H1 (cell line): Measurements from ENCODE around the gene RHOG. TPM values are rescaled to one million over a fixed set of nuclear protein-coding genes. Genes with fewer than 3 reads are reported as not detected.

Source experiments
- CTCF ChIA-PET: fragments of 300-600 bp; sonication (Branson Sonifier 250); formaldehyde crosslinking; loops from one replicate; lab custom pipeline; 2021; ENCODE audit not compliant: partially characterized antibody; lab: Charles Lee
- POLR2A ChIA-PET: fragments of 300-600 bp; sonication (Branson Sonifier 250); formaldehyde crosslinking; loops from one replicate; lab custom pipeline; 2021; ENCODE audit warnings: inconsistent platforms; ENCODE audit not compliant: partially characterized antibody; lab: Charles Lee
- DNase-seq, 2 experiments: peaks; one replicate each; pipeline versions ENCODE4 v3.0.0 to v3.0.0-alpha.2; 2010 to 2022; ENCODE audit warnings: low spot score in 2 of 2, low read depth in 1 of 2, mixed read lengths in 1 of 2
- FAIRE-seq: peaks from 2 replicates; lab custom pipeline; 2011; peaks lifted over from hg19 to GRCh38; lab: Jason Lieb, UNC
- H2AFZ ChIP-seq: 2 replicates; pipeline ENCODE4 v1.8.1; 2012; ENCODE audit warnings: low read length, inconsistent platforms
- H2AK5ac ChIP-seq: 2 replicates; pipeline ENCODE4 v1.6.1; 2013; ENCODE audit warnings: low read depth, low read length
- H2BK120ac ChIP-seq: replicated peaks from 2 replicates; pipeline ENCODE3; 2013; ENCODE audit warnings: low read depth, low read length, inconsistent platforms
- H2BK12ac ChIP-seq: 2 replicates; pipeline ENCODE4 v1.6.1; 2013; ENCODE audit warnings: low read depth, low read length
- H2BK15ac ChIP-seq: 2 replicates; pipeline ENCODE4 v1.6.1; 2013; ENCODE audit warnings: low read length
- H2BK20ac ChIP-seq: 2 replicates; pipeline ENCODE4 v1.6.1; 2013; ENCODE audit warnings: low read length
- H2BK5ac ChIP-seq: 2 replicates; pipeline ENCODE4 v1.6.1; 2013; ENCODE audit warnings: low read depth, low read length
- H3K14ac ChIP-seq: 2 replicates; pipeline ENCODE4 v1.6.1; 2013; ENCODE audit warnings: inconsistent platforms; ENCODE audit not compliant: insufficient read length
- H3K18ac ChIP-seq: 2 replicates; pipeline ENCODE4 v1.6.1; 2013; ENCODE audit warnings: low read length; ENCODE audit errors: extremely low read depth
- H3K23ac ChIP-seq: 2 replicates; pipeline ENCODE4 v1.6.1; 2013; ENCODE audit warnings: inconsistent platforms; ENCODE audit not compliant: insufficient read length
- H3K23me2 ChIP-seq: 2 replicates; pipeline ENCODE4 v1.6.1; 2013; ENCODE audit warnings: low read depth, low read length
- H3K27ac ChIP-seq: 2 replicates; pipeline ENCODE4 v1.6.1; 2011; ENCODE audit warnings: low read depth, low read length, inconsistent platforms
- H3K27me3 ChIP-seq, 4 experiments: replicated peaks in 1 of 4; 1 replicate in 1 of 4; 2 replicates in 3 of 4; pipeline versions ENCODE4 v1.6.1 to v1.8.1; 2011 to 2013; ENCODE audit warnings: low read length in 3 of 4, mild to moderate bottlenecking in 3 of 4, inconsistent platforms in 2 of 4, mixed read lengths in 2 of 4, moderate library complexity in 1 of 4; ENCODE audit not compliant: control insufficient read depth in 3 of 4, insufficient read depth in 3 of 4; ENCODE audit errors: extremely low read depth in 1 of 4
- H3K36me3 ChIP-seq, 4 experiments: 2 replicates each; pipeline versions ENCODE4 v1.6.1 to v1.8.1; 2011 to 2013; ENCODE audit warnings: mild to moderate bottlenecking in 4 of 4, low read length in 3 of 4, moderate library complexity in 2 of 4, control low read depth in 1 of 4, inconsistent platforms in 1 of 4; ENCODE audit not compliant: insufficient read depth in 4 of 4, control insufficient read depth in 2 of 4
- H3K4ac ChIP-seq: replicated peaks from 2 replicates; pipeline ENCODE3; 2013; ENCODE audit warnings: low read length, low read depth, mixed read lengths, inconsistent platforms; ENCODE audit not compliant: insufficient read length
- H3K4me1 ChIP-seq, 4 experiments: replicated peaks in 1 of 4; 1 replicate in 1 of 4; 2 replicates in 3 of 4; pipeline versions ENCODE4 v1.6.1 to v1.8.1; 2011 to 2013; ENCODE audit warnings: low read length in 3 of 4, inconsistent platforms in 2 of 4, mixed read lengths in 1 of 4; ENCODE audit not compliant: insufficient read depth in 4 of 4, control insufficient read depth in 3 of 4
- H3K4me2 ChIP-seq, 2 experiments: 2 replicates each; pipeline versions ENCODE4 v1.6.1 to v1.8.1; 2011 to 2013; ENCODE audit warnings: low read depth in 2 of 2, low read length in 2 of 2, control low read depth in 1 of 2, inconsistent platforms in 1 of 2, mild to moderate bottlenecking in 1 of 2; ENCODE audit not compliant: insufficient read depth in 1 of 2
- H3K4me3 ChIP-seq, 4 experiments: fragments of 200-600, 300-600 bp in 1 of 4; sonication (generic), shearing (Covaris generic), sonication (Bioruptor Twin) in 1 of 4; 2 replicates each; pipeline versions ENCODE4 v1.5.1 to v1.8.1; 2011 to 2016; ENCODE audit warnings: low read length in 4 of 4, low read depth in 3 of 4, control low read depth in 2 of 4, inconsistent platforms in 2 of 4, mild to moderate bottlenecking in 2 of 4, mixed read lengths in 1 of 4, moderate library complexity in 1 of 4; ENCODE audit not compliant: insufficient read depth in 2 of 4; ENCODE audit errors: extremely low read depth in 1 of 4
- H3K56ac ChIP-seq: replicated peaks from 2 replicates; pipeline ENCODE3; 2013; ENCODE audit warnings: low read depth, mild to moderate bottlenecking, mixed read lengths, low read length, inconsistent platforms; ENCODE audit not compliant: insufficient read length
- H3K79me1 ChIP-seq: 2 replicates; pipeline ENCODE4 v1.6.1; 2013; ENCODE audit warnings: low read depth, low read length, control low read depth
- H3K79me2 ChIP-seq, 2 experiments: 2 replicates each; pipeline versions ENCODE4 v1.6.1 to v1.8.1; 2012 to 2013; ENCODE audit warnings: low read length in 2 of 2, mild to moderate bottlenecking in 2 of 2, inconsistent platforms in 1 of 2; ENCODE audit not compliant: insufficient read depth in 2 of 2, control insufficient read depth in 1 of 2
- H3K9ac ChIP-seq, 4 experiments: replicated peaks in 1 of 4; 1 replicate in 1 of 4; 2 replicates in 3 of 4; pipeline versions ENCODE4 v1.6.1 to v1.8.1; 2011 to 2013; ENCODE audit warnings: low read depth in 3 of 4, low read length in 3 of 4, control low read depth in 2 of 4, mild to moderate bottlenecking in 2 of 4, moderate library complexity in 2 of 4, inconsistent platforms in 1 of 4; ENCODE audit errors: extremely low read depth in 1 of 4
- H3K9me3 ChIP-seq, 2 experiments: 2 replicates each; pipeline versions ENCODE4 v1.6.1 to v1.8.1; 2012 to 2013; ENCODE audit warnings: mild to moderate bottlenecking in 2 of 2, moderate library complexity in 2 of 2, control low read depth in 1 of 2, inconsistent platforms in 1 of 2, low read depth in 1 of 2, low read length in 1 of 2, mixed read lengths in 1 of 2; ENCODE audit not compliant: insufficient read depth in 2 of 2
- H4K20me1 ChIP-seq, 2 experiments: replicated peaks in 1 of 2; 2 replicates each; pipeline versions ENCODE3 to v1.8.1; 2011 to 2013; ENCODE audit warnings: inconsistent platforms in 2 of 2, low read length in 2 of 2, mild to moderate bottlenecking in 1 of 2; ENCODE audit not compliant: insufficient read depth in 2 of 2, control insufficient read depth in 1 of 2
- H4K5ac ChIP-seq: 2 replicates; pipeline ENCODE4 v1.6.1; 2013; ENCODE audit warnings: low read length, low read depth, mixed read lengths, inconsistent platforms; ENCODE audit not compliant: insufficient read length
- H4K8ac ChIP-seq: 2 replicates; pipeline ENCODE4 v1.8.0; 2013; ENCODE audit warnings: mild to moderate bottlenecking, moderate library complexity, low read length, inconsistent platforms; ENCODE audit not compliant: insufficient read depth; ENCODE audit errors: extremely low read depth
- H4K91ac ChIP-seq: replicated peaks from 2 replicates; pipeline ENCODE3; 2013; ENCODE audit warnings: low read length, mixed read lengths, inconsistent platforms; ENCODE audit not compliant: insufficient read length
- CEBPB ChIP-seq: IDR thresholded peaks from 2 replicates; pipeline ENCODE4 v1.6.1; 2012; ENCODE audit warnings: low read depth, low read length
- FOSL1 ChIP-seq: IDR thresholded peaks from 2 replicates; pipeline ENCODE4 v1.6.1; 2011; ENCODE audit warnings: mild to moderate bottlenecking, low read depth, low read length, moderate library complexity; ENCODE audit not compliant: insufficient read depth
- NANOG ChIP-seq: IDR thresholded peaks from 2 replicates; pipeline ENCODE4 v1.6.1; 2011; ENCODE audit warnings: low read length, low read depth, mild to moderate bottlenecking, inconsistent platforms; ENCODE audit not compliant: insufficient read depth, poor library complexity, severe bottlenecking
- RAD21 ChIP-seq, 2 experiments: IDR thresholded peaks in 1 of 2; conservative IDR thresholded peaks in 1 of 2; 2 replicates each; pipeline ENCODE4 v1.6.1; 2011; ENCODE audit warnings: low read depth in 2 of 2, low read length in 2 of 2, improper control_type of control experiment in 1 of 2, inconsistent platforms in 1 of 2, mild to moderate bottlenecking in 1 of 2, moderate library complexity in 1 of 2
- WGBS, 2 experiments: shearing (Covaris generic) in 1 of 2; methylation state at CpG; one replicate each; pipeline versions ENCODE4 v1.1.6 to v1.1.7; 2013 to 2015; ENCODE audit warnings: low lambda C conversion rate in 2 of 2, mixed read lengths in 2 of 2, inconsistent platforms in 1 of 2, low coverage in 1 of 2, missing lambda C conversion rate in 1 of 2; ENCODE audit not compliant: insufficient replicate concordance in 2 of 2, insufficient coverage in 1 of 2, insufficient read length in 1 of 2; ENCODE audit errors: extremely low coverage in 1 of 2, missing lambda C conversion rate in 1 of 2; 5-methylcytosine and 5-hydroxymethylcytosine counted together
- polyA plus RNA-seq, 7 experiments: library from polyadenylated mRNA; depleted of rRNA in 3 of 7; stranded (reverse) in 5 of 7; unstranded in 2 of 7; fragments of >200 nt in 5 of 7; fragments of 200-250 nt in 2 of 7; gene quantifications; 1 replicate in 5 of 7; 2 replicates in 1 of 7; 4 replicates in 1 of 7; pipeline versions ENCODE4 v1.2.1 to v1.2.3, GENCODE V29; 2011 to 2013; ENCODE audit warnings: missing spikeins in 2 of 7, mixed read lengths in 2 of 7
- total RNA-seq: library from RNA; stranded (reverse); fragmentation: NEBNext Ultra II Directional; extraction: Animal tissue kit (Norgen Biotek cat#: 25700); gene quantifications from 2 replicates; pipeline ENCODE4 v1.2.1, GENCODE V29; 2021
- TF ChIP-seq, protein P1 (sequence below), 3 experiments: IDR thresholded peaks; 1 replicate in 2 of 3; 2 replicates in 1 of 3; pipeline versions ENCODE4 v1.5.1 to v1.6.1; 2011; ENCODE audit warnings: low read length in 3 of 3, mild to moderate bottlenecking in 3 of 3, inconsistent platforms in 2 of 3, low read depth in 1 of 3, moderate library complexity in 1 of 3; ENCODE audit not compliant: insufficient read depth in 1 of 3; ENCODE audit errors: control extremely low read depth in 1 of 3

The RHOG gene
- total and polyA plus RNA-seq, 2 of the 8 experiments (the other 6 are each of a cell fraction or from before 2014, with no cell fraction given) = 28.3 to 69.6 TPM

DNA sequence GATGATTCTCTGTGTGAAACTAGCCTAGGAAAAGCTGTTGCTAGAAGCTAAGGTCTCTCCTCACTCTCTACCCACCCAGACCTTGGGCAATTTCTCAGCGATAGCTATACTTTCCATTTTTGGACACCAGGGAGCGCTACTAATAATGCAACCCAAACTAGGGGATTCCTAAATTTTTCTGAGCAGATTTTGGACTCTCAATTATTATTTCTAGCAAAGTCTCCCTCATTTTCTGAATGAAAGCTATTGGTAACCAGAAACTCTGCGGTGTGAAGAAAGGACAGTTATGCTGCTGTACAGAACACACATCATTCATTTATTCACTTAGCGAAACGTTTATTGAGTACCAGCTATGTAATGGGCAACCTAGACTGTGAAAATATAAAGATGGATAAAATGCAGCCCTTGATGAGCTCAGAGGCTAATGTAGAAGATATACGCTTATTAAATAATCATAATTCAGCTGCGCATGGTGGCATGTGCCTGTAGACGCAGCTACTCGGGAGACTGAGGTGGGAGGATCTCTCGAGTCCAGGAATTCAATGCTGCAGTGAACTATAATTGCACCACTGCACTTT lies 8.6 kb upstream of the RHOG start:
- Histone ChIP-seq H3K23ac (no peak overlapping the region), H3K4me1 (peaks cover 3 to 7% (median 5%) of the 10 kb centered on the region in 4 experiments; a peak in 6 of 7 replicates), H4K8ac (no peak overlapping the region), H3K9me3 (no peaks in the 10 kb centered on the region), H3K79me1 (no peaks in the 10 kb centered on the region), H2BK12ac (no peak overlapping the region), H2AK5ac (no peak overlapping the region), H3K9ac (no peak overlapping the region), H3K56ac (no peak overlapping the region), H4K91ac (no peak overlapping the region), H2BK20ac (no peak overlapping the region), H3K4ac (no peak overlapping the region), H2BK120ac (no peak overlapping the region), H4K20me1 (no peaks in the 10 kb centered on the region), H3K23me2 (no peaks in the 10 kb centered on the region), H3K4me3 (no peak overlapping the region), H2BK5ac (no peak overlapping the region), H4K5ac (no peak overlapping the region), H3K79me2 (no peaks in the 10 kb centered on the region), H3K18ac (no peak overlapping the region), H2AFZ (no peak overlapping the region), H3K14ac (no peak overlapping the region), H3K36me3 (no peaks in the 10 kb centered on the region), H3K27ac (no peak overlapping the region), H3K4me2 (no peak overlapping the region), H3K27me3 (no peaks in the 10 kb centered on the region), H2BK15ac (no peak overlapping the region)
- 72% methylated on average over 10 of the region's 10 CpGs; no CpG with 5 or more reads in 1 of the 2 experiments for WGBS, 2 experiments
- ChIA-PET POLR2A (interaction anchor here (0.8 to 1.5 kb wide), 3 partner anchors 33 to 225 kb away, joined by 3 to 4 read pairs (median 4); no protein-coding TSS in a partner anchor), CTCF (interaction anchor here (0.7 to 20.2 kb wide), 45 partner anchors 11 to 240 kb away, joined by 3 to 422 read pairs (median 5); partner anchors contain the start of genes PGAP2 and RHOG)
- no peak for TF ChIP-seq FOSL1
- no peak for TF ChIP-seq NANOG
- peak; percentile 44 to 54; a peak in 3 of 4 replicates for TF ChIP-seq RAD21 (IDR thresholded peaks at IDR 0.05 in 1 of 2, conservative IDR thresholded peaks at IDR 0.05 in 1 of 2; ENCODE audit: low read depth in 2 of 2, low read length in 2 of 2)
- TF ChIP-seq, protein P1, sequence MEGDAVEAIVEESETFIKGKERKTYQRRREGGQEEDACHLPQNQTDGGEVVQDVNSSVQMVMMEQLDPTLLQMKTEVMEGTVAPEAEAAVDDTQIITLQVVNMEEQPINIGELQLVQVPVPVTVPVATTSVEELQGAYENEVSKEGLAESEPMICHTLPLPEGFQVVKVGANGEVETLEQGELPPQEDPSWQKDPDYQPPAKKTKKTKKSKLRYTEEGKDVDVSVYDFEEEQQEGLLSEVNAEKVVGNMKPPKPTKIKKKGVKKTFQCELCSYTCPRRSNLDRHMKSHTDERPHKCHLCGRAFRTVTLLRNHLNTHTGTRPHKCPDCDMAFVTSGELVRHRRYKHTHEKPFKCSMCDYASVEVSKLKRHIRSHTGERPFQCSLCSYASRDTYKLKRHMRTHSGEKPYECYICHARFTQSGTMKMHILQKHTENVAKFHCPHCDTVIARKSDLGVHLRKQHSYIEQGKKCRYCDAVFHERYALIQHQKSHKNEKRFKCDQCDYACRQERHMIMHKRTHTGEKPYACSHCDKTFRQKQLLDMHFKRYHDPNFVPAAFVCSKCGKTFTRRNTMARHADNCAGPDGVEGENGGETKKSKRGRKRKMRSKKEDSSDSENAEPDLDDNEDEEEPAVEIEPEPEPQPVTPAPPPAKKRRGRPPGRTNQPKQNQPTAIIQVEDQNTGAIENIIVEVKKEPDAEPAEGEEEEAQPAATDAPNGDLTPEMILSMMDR (IDR thresholded peaks at IDR 0.05; ENCODE audit: control extremely low read depth in 1 of 3, insufficient read depth in 1 of 3, low read depth in 1 of 3, low read length in 3 of 3) = peak in 2 of 3 experiments; percentile 58 to 63; a peak in 3 of 4 replicates
- TF ChIP-seq CEBPB = peak; percentile 50
- no peak for DNase-seq
- peak; percentile 81 for FAIRE-seq
